Brain microvascular endothelial cell (primary cell): Measurements from ENCODE around the gene NRXN2.

Source experiments
- DNase-seq: peaks from one replicate; pipeline ENCODE4 v3.0.0-alpha.2; 2020
- H3K27ac ChIP-seq: fragments of 250-450 bp; sonication (Bioruptor Pico); 2 replicates; pipeline ENCODE4 v1.5.1; 2020; ENCODE audit warnings: mild to moderate bottlenecking, moderate library complexity
- H3K27me3 ChIP-seq: fragments of 250-450 bp; sonication (Bioruptor Pico); replicated peaks from 2 replicates; pipeline ENCODE4 v1.5.1; 2020; ENCODE audit warnings: mild to moderate bottlenecking
- H3K36me3 ChIP-seq: fragments of 250-450 bp; sonication (Bioruptor Pico); replicated peaks from 2 replicates; pipeline ENCODE4 v1.5.1; 2020; ENCODE audit warnings: mild to moderate bottlenecking
- H3K4me3 ChIP-seq: 2 replicates; pipeline ENCODE4 v1.5.1; 2011; ENCODE audit warnings: low read depth, mild to moderate bottlenecking, control low read depth, low read length, moderate library complexity
- in situ Hi-C: cut with HindIII; loops from 2 replicates; pipeline ENCODE4 v1.10.0; 2017; ENCODE audit warnings: low sequenced_read_pairs, low pct_ligation_motif_present
- TF ChIP-seq, protein P1 (sequence below): IDR thresholded peaks from 2 replicates; pipeline ENCODE4 v1.5.1; 2011; ENCODE audit warnings: low read depth, mild to moderate bottlenecking, moderate library complexity, low read length, control low read depth, inconsistent platforms; ENCODE audit errors: missing control alignments

NRXN2 gene

GRCh38 chr11:64742889-64743590, 20.0 kb upstream of the NRXN2 start:
- H3K4me3 ChIP-seq = peak overlapping the region; percentile 24
- H3K27ac ChIP-seq = no peak overlapping the region
- no peaks in the 10 kb centered on the region for H3K36me3 ChIP-seq
- no peak for DNase-seq
- peaks cover 10% of the 10 kb centered on the region for H3K27me3 ChIP-seq
- TF ChIP-seq, protein P1, sequence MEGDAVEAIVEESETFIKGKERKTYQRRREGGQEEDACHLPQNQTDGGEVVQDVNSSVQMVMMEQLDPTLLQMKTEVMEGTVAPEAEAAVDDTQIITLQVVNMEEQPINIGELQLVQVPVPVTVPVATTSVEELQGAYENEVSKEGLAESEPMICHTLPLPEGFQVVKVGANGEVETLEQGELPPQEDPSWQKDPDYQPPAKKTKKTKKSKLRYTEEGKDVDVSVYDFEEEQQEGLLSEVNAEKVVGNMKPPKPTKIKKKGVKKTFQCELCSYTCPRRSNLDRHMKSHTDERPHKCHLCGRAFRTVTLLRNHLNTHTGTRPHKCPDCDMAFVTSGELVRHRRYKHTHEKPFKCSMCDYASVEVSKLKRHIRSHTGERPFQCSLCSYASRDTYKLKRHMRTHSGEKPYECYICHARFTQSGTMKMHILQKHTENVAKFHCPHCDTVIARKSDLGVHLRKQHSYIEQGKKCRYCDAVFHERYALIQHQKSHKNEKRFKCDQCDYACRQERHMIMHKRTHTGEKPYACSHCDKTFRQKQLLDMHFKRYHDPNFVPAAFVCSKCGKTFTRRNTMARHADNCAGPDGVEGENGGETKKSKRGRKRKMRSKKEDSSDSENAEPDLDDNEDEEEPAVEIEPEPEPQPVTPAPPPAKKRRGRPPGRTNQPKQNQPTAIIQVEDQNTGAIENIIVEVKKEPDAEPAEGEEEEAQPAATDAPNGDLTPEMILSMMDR = peak; percentile 70
- in situ Hi-C loops = no loop called here

DNA sequence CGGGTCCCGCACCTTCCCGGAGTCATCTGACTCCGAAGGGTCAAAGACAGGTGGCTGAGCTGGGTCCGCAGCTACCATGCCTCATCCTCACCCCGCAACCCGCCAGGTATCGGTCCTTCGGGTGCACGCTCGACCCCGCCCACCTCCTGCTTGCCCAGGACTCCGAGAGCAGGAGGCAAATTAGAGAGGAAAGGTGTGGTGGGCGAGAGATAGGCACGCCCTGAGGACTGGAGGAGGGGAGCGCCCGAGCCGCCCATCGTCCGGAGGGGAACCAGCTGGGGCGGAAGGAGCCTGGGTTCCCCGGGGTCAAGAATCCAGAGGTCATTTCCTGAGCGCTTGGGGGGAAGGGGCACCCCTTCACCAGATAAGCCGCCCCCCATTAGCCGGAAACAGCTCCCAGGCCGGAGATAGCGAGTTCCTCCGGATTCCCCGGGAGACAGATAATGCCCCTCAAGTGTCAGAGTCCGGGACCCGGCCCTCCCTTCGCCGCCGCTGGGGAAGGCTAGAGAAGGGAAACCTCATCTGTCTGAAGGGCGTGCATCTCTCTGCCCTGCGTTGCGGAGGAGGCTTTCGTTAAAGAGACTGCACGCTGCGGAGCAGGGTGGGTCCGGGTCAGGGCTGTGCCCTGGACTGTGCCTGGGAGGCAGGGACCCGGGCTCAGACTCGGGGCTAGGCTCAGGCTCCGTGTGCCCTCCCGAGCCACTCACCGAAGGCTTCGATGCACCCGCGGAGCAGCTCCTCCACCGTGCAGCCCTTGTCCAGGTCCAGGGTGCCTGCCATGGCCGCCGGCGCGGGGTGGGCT, 19.3 kb upstream of the NRXN2 start:
- in situ Hi-C loops = no loop called here

GRCh38 chr11:64741375-64742086, 18.5 kb upstream of the NRXN2 start:
- Histone ChIP-seq H3K4me3 (no peak overlapping the region), H3K27ac (no peak overlapping the region), H3K27me3 (peaks cover 10% of the 10 kb centered on the region), H3K36me3 (no peaks in the 10 kb centered on the region)
- DNase-seq = no peak
- in situ Hi-C loops = no loop called here
- TF ChIP-seq, protein P1 = no peak

More for the DNA sequence above, 19.3 kb upstream of the NRXN2 start:
- TF ChIP-seq, protein P1 = no peak
- H3K27me3 ChIP-seq = peaks cover 10% of the 10 kb centered on the region
- peak overlapping the region; percentile 24 for H3K4me3 ChIP-seq
- H3K27ac ChIP-seq = no peak overlapping the region
- H3K36me3 ChIP-seq = no peaks in the 10 kb centered on the region
- no peak for DNase-seq

- Histone ChIP-seq H3K27ac (no peak overlapping the region), H3K4me3 (no peak overlapping the region), H3K36me3 (no peaks in the 10 kb centered on the region), H3K27me3 (peaks cover 10% of the 10 kb centered on the region)
- in situ Hi-C loops = no loop called here
- no peak for DNase-seq
- TF ChIP-seq, protein P1 = no peak
Measured at GRCh38 chr11:64739871-64740270, 16.9 kb upstream of the NRXN2 start.

DNA sequence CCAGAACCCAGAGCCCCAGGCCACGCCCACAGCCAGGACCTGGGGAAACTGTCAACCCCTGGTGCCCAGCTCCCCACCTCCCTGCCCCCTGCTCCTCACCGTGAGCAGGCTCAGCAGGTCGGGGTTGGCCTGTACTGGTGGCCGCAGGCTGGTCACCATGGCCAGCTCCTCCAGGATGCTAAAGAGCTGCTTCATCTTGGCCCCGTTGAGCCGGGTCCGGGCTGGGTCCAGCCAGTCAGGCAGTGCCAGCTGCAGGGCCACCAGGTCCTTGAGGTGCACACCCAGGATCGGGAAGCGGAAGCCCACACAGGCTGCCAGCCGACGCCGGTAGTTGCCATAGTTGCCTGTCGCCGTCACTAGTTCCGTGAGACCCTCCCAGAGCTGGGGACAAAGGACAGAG, 13.7 kb upstream of the NRXN2 start:
- Histone ChIP-seq H3K4me3 (no peak overlapping the region), H3K27ac (no peak overlapping the region), H3K36me3 (no peaks in the 10 kb centered on the region), H3K27me3 (no peaks in the 10 kb centered on the region)
- DNase-seq = no peak
- in situ Hi-C loops = no loop called here
- TF ChIP-seq, protein P1 = no peak
